ENCODE measurements around the gene GPER1. TPM values are rescaled to one million over a fixed set of nuclear protein-coding genes. Genes with fewer than 3 reads are reported as not detected.

Gene GPER1
- polyA plus RNA-seq, 2 of the 4 experiments (the other 2 are of a cell fraction), result 0.23 to 0.50 TPM

DNA sequence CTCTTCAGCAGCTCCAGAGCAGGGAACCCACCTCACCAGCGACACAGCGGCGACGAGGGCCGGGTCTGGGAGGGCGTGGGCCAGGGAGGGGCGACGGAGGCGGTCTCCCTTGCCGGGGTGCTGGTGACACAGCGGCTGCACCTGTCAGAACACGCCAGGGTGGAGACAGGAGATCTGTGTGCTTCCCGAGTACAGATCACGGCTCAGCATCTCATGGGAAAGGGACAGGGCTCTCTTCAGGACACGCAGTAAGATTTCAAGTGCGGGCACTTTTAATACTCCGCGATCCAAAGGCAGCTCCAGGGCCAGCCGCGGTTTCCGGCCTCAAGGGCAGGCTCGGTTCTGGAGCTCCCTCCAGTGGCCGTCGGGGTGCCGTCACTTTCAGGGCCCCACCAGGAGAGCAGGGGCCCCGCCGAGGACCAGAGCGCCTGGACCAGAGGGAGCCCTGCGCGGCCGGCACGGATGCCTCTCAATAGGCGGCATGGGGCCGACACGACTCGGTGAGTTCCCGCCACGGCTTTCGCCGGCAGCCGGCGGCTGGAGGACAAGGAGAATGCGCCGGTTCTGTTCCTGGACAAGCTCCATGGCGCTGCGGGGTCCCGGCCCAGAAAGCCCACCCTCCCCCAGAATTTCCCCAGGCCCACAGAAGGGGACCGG is 22.2 kb upstream of the GPER1 start (continued):
- TF ChIP-seq, protein P1, sequence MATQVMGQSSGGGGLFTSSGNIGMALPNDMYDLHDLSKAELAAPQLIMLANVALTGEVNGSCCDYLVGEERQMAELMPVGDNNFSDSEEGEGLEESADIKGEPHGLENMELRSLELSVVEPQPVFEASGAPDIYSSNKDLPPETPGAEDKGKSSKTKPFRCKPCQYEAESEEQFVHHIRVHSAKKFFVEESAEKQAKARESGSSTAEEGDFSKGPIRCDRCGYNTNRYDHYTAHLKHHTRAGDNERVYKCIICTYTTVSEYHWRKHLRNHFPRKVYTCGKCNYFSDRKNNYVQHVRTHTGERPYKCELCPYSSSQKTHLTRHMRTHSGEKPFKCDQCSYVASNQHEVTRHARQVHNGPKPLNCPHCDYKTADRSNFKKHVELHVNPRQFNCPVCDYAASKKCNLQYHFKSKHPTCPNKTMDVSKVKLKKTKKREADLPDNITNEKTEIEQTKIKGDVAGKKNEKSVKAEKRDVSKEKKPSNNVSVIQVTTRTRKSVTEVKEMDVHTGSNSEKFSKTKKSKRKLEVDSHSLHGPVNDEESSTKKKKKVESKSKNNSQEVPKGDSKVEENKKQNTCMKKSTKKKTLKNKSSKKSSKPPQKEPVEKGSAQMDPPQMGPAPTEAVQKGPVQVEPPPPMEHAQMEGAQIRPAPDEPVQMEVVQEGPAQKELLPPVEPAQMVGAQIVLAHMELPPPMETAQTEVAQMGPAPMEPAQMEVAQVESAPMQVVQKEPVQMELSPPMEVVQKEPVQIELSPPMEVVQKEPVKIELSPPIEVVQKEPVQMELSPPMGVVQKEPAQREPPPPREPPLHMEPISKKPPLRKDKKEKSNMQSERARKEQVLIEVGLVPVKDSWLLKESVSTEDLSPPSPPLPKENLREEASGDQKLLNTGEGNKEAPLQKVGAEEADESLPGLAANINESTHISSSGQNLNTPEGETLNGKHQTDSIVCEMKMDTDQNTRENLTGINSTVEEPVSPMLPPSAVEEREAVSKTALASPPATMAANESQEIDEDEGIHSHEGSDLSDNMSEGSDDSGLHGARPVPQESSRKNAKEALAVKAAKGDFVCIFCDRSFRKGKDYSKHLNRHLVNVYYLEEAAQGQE (IDR thresholded peaks at IDR 0.05), result no peak
- TF ChIP-seq EHF (CRISPR knock-in tag; IDR thresholded peaks at IDR 0.05), result no peak
- no peak for TF ChIP-seq CBX8 (IDR thresholded peaks at IDR 0.05)
- TF ChIP-seq JUN (IDR thresholded peaks at IDR 0.05), result no peak
- peak; percentile 91 to 92 for TF ChIP-seq RAD21 (conservative IDR thresholded peaks at IDR 0.05 in 1 of 2, IDR thresholded peaks at IDR 0.05 in 1 of 2)
- TF ChIP-seq PBX3 (IDR thresholded peaks at IDR 0.05), result no peak
- no peak for TF ChIP-seq ATOH8 (CRISPR knock-in tag; IDR thresholded peaks at IDR 0.05; ENCODE audit: low read depth)
- TF ChIP-seq RNF2 (IDR thresholded peaks at IDR 0.05; ENCODE audit: borderline replicate concordance, low read depth), result no peak
- no peak for TF ChIP-seq MYC (IDR thresholded peaks at IDR 0.05; ENCODE audit: borderline replicate concordance, low read length)
- TF ChIP-seq MAZ (IDR thresholded peaks at IDR 0.05; ENCODE audit: borderline replicate concordance, low read depth, low read length), result no peak

- Histone ChIP-seq H3K4me3 (no peak overlapping the region), H3K4me1 (peaks cover 4% of the 10 kb centered on the region; the same call in 1 of the 3 replicates), H3K4me2 (peak overlapping the region; percentile 23; the same call in 1 of the 3 replicates), H3K27ac (no peak overlapping the region), H3K9me3 (no peaks in the 10 kb centered on the region)
- no peak for FAIRE-seq
- 70% methylated on average over 21 of the region's 21 CpGs for WGBS (ENCODE audit: missing lambda C conversion rate)
- POLR2A ChIA-PET, result interaction anchor here (0.6 to 2.0 kb wide), 4 partner anchors 22 to 96 kb away, joined by 3 to 5 read pairs (median 4); partner anchors contain the start of gene GPR146
- TF ChIP-seq CHD2 (IDR thresholded peaks at IDR 0.05; ENCODE audit: low read length, partially characterized antibody), result no peak
- no peak for TF ChIP-seq EHMT2 (IDR thresholded peaks at IDR 0.05; ENCODE audit: low read depth)
- TF ChIP-seq PHF8 (IDR thresholded peaks at IDR 0.05; ENCODE audit: borderline replicate concordance, low read depth), result no peak
- TF ChIP-seq RARB (CRISPR knock-in tag; IDR thresholded peaks at IDR 0.05), result no peak
- DNase-seq (ENCODE audit: low read depth in 1 of 2, low spot score in 1 of 2), result no peak
- peak; percentile 22 to 25; a peak in 3 of 6 replicates for ATAC-seq
- CTCF ChIA-PET, result interaction anchor here (0.7 to 20.4 kb wide), 47 partner anchors 12 to 744 kb away, joined by 3 to 487 read pairs (median 6); partner anchors contain the start of genes COX19, CYP2W1, GPER1 and GPR146
These were observed 21.7 kb upstream of the GPER1 start for GRCh38 chr7:1066242-1066588.

DNA sequence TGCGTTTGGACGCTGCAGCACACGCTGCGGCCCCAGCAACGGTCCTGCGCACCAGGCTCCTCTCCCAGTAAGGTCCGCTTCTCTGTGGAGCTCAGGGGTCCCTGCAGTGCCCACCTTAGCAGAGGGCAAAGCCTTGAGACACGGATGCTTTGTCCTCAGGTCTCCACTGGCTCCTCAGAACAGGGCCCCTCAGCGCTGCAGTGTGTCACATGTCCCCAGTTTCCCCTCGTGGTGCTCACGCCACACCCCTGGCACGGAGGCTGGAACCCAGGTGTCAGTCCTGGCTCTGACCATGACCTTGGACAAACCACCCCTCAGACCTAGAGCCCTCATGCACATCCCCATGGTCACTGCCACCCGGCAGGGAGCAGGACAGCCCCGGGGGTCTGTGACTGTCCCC is 19.9 kb upstream of the GPER1 start:
- Histone ChIP-seq H3K4me2 (no peak overlapping the region), H3K4me1 (peaks cover 4% of the 10 kb centered on the region; the same call in 1 of the 3 replicates), H3K27ac (no peak overlapping the region), H3K4me3 (no peak overlapping the region), H3K9me3 (no peaks in the 10 kb centered on the region)
- 87% methylated on average over 13 of the region's 14 CpGs for WGBS (ENCODE audit: missing lambda C conversion rate)
- ChIA-PET CTCF (interaction anchor here (0.6 to 20.4 kb wide), 6 partner anchors 18 to 108 kb away, joined by 3 to 487 read pairs (median 4); partner anchors contain the start of gene GPR146), POLR2A (no interaction called here)
- no peak for FAIRE-seq
- no peak for DNase-seq (ENCODE audit: low read depth in 1 of 2, low spot score in 1 of 2)
- no peak for ATAC-seq
- TF ChIP-seq, protein P2, sequence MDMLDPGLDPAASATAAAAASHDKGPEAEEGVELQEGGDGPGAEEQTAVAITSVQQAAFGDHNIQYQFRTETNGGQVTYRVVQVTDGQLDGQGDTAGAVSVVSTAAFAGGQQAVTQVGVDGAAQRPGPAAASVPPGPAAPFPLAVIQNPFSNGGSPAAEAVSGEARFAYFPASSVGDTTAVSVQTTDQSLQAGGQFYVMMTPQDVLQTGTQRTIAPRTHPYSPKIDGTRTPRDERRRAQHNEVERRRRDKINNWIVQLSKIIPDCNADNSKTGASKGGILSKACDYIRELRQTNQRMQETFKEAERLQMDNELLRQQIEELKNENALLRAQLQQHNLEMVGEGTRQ (IDR thresholded peaks at IDR 0.05), result no peak
- no peak for TF ChIP-seq EP300 (IDR thresholded peaks at IDR 0.05)
- no peak for TF ChIP-seq NFE2L2 (conservative IDR thresholded peaks at IDR 0.05; ENCODE audit: low read length)
- no peak for TF ChIP-seq PHF8 (IDR thresholded peaks at IDR 0.05; ENCODE audit: borderline replicate concordance, low read depth)
- no peak for TF ChIP-seq MAZ (IDR thresholded peaks at IDR 0.05; ENCODE audit: borderline replicate concordance, low read depth, low read length)
- TF ChIP-seq ZSCAN20 (CRISPR knock-in tag; IDR thresholded peaks at IDR 0.05), result no peak
- no peak for TF ChIP-seq MYC (IDR thresholded peaks at IDR 0.05; ENCODE audit: borderline replicate concordance, low read length)
- TF ChIP-seq KDM1A (IDR thresholded peaks at IDR 0.05; ENCODE audit: low read depth), result no peak
- no peak for TF ChIP-seq HEYL (CRISPR knock-in tag; IDR thresholded peaks at IDR 0.05)
- TF ChIP-seq RFX5 (IDR thresholded peaks at IDR 0.05), result no peak
- TF ChIP-seq FOSL2 (IDR thresholded peaks at IDR 0.05), result no peak
- no peak for TF ChIP-seq FOSL2 (CRISPR knock-in tag; IDR thresholded peaks at IDR 0.05)
- no peak for TF ChIP-seq CHD4 (IDR thresholded peaks at IDR 0.05; ENCODE audit: borderline replicate concordance)
- no peak for TF ChIP-seq TP53 (CRISPR knock-in tag; IDR thresholded peaks at IDR 0.05)

Measured in A549 (cell line).